ENCODE data around the gene GRID2.

- no peak for TF ChIP-seq GABPA (IDR thresholded peaks at IDR 0.05; ENCODE audit: low read depth)
- no peak for TF ChIP-seq CTCF (IDR thresholded peaks at IDR 0.05)
- no peak for TF ChIP-seq EP300 (IDR thresholded peaks at IDR 0.05; ENCODE audit: borderline replicate concordance in 1 of 2, low read depth in 1 of 2, low read length in 1 of 2)
- no peak for TF ChIP-seq ELF1 (IDR thresholded peaks at IDR 0.05)
Observed at GRCh38 chr4:93475730-93476129, 1172.0 kb downstream of the GRID2 start.

All from SK-N-SH (cell line).